Heart right ventricle (tissue), 16 donors: ENCODE measurements around the gene DNAJC12. TPM values are rescaled to one million over a fixed set of nuclear protein-coding genes. Genes with fewer than 3 reads are reported as not detected.
A peak's percentile ranks its signal among the peaks of the same experiment; 100 is the strongest.
"Not testable (repeated sequence)": the region's sequence is repeated elsewhere in the genome, so short reads cannot be mapped to it uniquely, and the experiment has no call there.

ENCODE experiments used
- ATAC-seq, 8 donors: fragments of 200-7000 bp; cut with Tn5 transposase; one replicate each; pipeline ENCODE4 v1.9.1; 2020; ENCODE audit warnings: mild to moderate bottlenecking in 8 of 8, moderate library complexity in 8 of 8, moderate number of reproducible peaks in 1 of 8
- DNase-seq, 2 donors: peaks; one replicate each; pipeline ENCODE4 v3.0.0-alpha.2; 2020
- H3K27ac ChIP-seq, 10 donors: fragments of 200-600 bp; sonication (generic) in 2 of 10; one replicate each; pipeline versions ENCODE4 v1.5.0 to v1.8.0; 2020 to 2022; ENCODE audit warnings: mild to moderate bottlenecking in 3 of 10
- H3K27me3 ChIP-seq, 7 donors: fragments of 200-600 bp; one replicate each; pipeline ENCODE4 v1.8.0; 2021 to 2022; ENCODE audit warnings: mild to moderate bottlenecking in 2 of 7
- H3K36me3 ChIP-seq, 9 donors: fragments of 200-600 bp; sonication (generic) in 1 of 9; one replicate each; pipeline versions ENCODE4 v1.5.0 to v1.8.0; 2020 to 2022; ENCODE audit warnings: mild to moderate bottlenecking in 2 of 9
- H3K4me1 ChIP-seq, 9 donors: fragments of 200-600 bp; sonication (generic) in 1 of 9; one replicate each; pipeline versions ENCODE4 v1.5.0 to v1.8.0; 2020 to 2022; ENCODE audit warnings: mild to moderate bottlenecking in 4 of 9
- H3K4me3 ChIP-seq, 10 donors: fragments of 200-600 bp; sonication (generic) in 2 of 10; one replicate each; pipeline versions ENCODE4 v1.5.0 to v1.8.0; 2020 to 2022; ENCODE audit warnings: mild to moderate bottlenecking in 7 of 10, moderate library complexity in 2 of 10
- H3K9me3 ChIP-seq, 11 donors: fragments of 200-600 bp in 10 of 11; sonication (generic) in 2 of 11; one replicate each; pipeline versions ENCODE4 v1.5.0 to v1.8.0; 2013 to 2022; ENCODE audit warnings: mild to moderate bottlenecking in 2 of 11, control low read depth in 1 of 11, moderate library complexity in 1 of 11
- WGBS, 2 donors: extraction: QIAGEN DNeasy Blood & Tissue Kit; methylation state at CpG; one replicate each; pipeline ENCODE4 v1.1.7; 2013; ENCODE audit warnings: inconsistent platforms in 1 of 2; 5-methylcytosine and 5-hydroxymethylcytosine counted together
- intact Hi-C, 10 donors: fragments of 100-400 bp; cut with DNase I; formaldehyde crosslinking; loops; one replicate each; pipeline versions ENCODE4 v1.11.1 to v1.14.2; 2022
- polyA plus RNA-seq, 2 donors: library from polyadenylated mRNA; stranded (reverse); fragments of 200-250 nt; gene quantifications; one replicate each; pipeline ENCODE4 v1.2.3, GENCODE V29; 2013
- total RNA-seq, 10 donors: library from RNA; stranded (reverse); fragmentation: NEBNext Ultra II Directional in 3 of 10; extraction: Animal tissue kit (Norgen Biotek cat#: 25700) in 3 of 10; gene quantifications; one replicate each; pipeline versions ENCODE4 v1.2.1 to v1.2.4, GENCODE V29; 2021 to 2023
- TF ChIP-seq, protein P1 (sequence below), 9 donors: fragments of 200-600 bp; sonication (generic) in 2 of 9; IDR thresholded peaks; one replicate each; pipeline versions ENCODE4 v1.5.0 to v1.8.0; 2021 to 2022; ENCODE audit warnings: antibody characterized with exemption in 9 of 9, mild to moderate bottlenecking in 5 of 9, moderate library complexity in 1 of 9
- donor health status: Arrhythmogenic right ventricular cardiomyopathy.
- donor health status: ischemic (EF 13 %, LVEDD 7.1; RV severe dilation, severe dysfunction).
- donor health status: healthy with polysubstance abuse.
- donor health status: DM: no; HTN: yes; CAD: no.
- donor health status: DM: no; HTN: no; CAD: no.
- donor health status: ischemic (EF 25% LVEDD 6.9; RV normal size, moderate dysfunction).
- donor health status: ischemic (EF 25% LVEDD 5.7; RV mildly dilated, moderate dysfunction).
- donor health status: healthy.
- donor health status: DM: yes; HTN: yes; CAD: no.
- donor health status: Ischemic cardiomyopathy.
- donor health status: ischemic (EF 35%, LVEDD 5.7; RV mildly dilated, moderate dysfunction).
- donor health status: nonischemic (EF 11% LVEDD 7.7; RV severe dilation, severe dysfunction).
- donor health status: DM: yes; HTN: yes; CAD: no.
- donor health status: PGD.
- donor health status: ischemic (EF 29% LVEDD 5.4; RV normal size, mild dysfunction).
- donor health status: nonischemic (EF 23%, LVEDD 6.1; RV moderate dilation, normal function).

The DNAJC12 gene
- total and polyA plus RNA-seq, 12 donors, result 1.4 to 12.2 (median 4.8) TPM

DNA sequence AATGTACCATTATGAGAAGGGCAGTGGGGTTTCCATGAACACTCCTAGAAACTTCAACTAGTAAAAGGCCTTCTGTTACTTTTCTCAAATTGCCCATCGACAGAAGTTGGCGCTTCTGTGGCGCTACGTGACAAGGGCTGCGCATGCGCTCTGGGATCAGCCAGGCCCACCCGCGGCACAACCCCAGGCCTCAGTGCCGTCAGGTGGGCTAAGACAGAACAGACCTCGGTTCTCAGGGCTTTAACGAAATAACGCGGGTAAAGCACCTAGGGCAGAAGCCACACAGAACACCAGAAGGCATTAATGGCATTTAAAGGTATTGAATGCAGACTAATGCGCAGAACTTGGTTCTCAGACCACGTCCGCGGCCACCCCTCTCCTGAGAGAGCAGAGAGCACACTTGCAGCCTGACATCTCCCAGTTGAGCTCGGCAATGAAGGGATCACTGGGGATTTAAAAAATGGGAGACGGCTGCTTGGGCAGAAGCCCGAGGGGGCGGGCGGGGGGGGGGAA, 74.4 kb downstream of the DNAJC12 start:
- Histone ChIP-seq H3K9me3 (no peaks in the 10 kb centered on the region), H3K36me3 (no peaks in the 10 kb centered on the region), H3K4me3 (peak overlapping the region; percentile 55 to 95 (median 68)), H3K4me1 (peaks cover 0 to 15% (median 0%) of the 10 kb centered on the region in 9 donors), H3K27me3 (no peaks in the 10 kb centered on the region), H3K27ac (peak overlapping the region; percentile 77 to 98 (median 92))
- TF ChIP-seq, protein P1, sequence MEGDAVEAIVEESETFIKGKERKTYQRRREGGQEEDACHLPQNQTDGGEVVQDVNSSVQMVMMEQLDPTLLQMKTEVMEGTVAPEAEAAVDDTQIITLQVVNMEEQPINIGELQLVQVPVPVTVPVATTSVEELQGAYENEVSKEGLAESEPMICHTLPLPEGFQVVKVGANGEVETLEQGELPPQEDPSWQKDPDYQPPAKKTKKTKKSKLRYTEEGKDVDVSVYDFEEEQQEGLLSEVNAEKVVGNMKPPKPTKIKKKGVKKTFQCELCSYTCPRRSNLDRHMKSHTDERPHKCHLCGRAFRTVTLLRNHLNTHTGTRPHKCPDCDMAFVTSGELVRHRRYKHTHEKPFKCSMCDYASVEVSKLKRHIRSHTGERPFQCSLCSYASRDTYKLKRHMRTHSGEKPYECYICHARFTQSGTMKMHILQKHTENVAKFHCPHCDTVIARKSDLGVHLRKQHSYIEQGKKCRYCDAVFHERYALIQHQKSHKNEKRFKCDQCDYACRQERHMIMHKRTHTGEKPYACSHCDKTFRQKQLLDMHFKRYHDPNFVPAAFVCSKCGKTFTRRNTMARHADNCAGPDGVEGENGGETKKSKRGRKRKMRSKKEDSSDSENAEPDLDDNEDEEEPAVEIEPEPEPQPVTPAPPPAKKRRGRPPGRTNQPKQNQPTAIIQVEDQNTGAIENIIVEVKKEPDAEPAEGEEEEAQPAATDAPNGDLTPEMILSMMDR (IDR thresholded peaks at IDR 0.05), result no peak
- intact Hi-C loops, result loop anchor here in 2 of 10 donors (1.0 to 10.0 kb wide), 3 partner anchors 65 to 99 kb away; partner anchors contain the start of gene CTNNA3 (in 1 of the 2)
- WGBS, 2 donors, result 0 to 1% methylated on average over 22 of the region's 22 CpGs
- DNase-seq, result peak; percentile 75 to 85
- ATAC-seq, result peak; percentile 71 to 85 (median 80)

DNA sequence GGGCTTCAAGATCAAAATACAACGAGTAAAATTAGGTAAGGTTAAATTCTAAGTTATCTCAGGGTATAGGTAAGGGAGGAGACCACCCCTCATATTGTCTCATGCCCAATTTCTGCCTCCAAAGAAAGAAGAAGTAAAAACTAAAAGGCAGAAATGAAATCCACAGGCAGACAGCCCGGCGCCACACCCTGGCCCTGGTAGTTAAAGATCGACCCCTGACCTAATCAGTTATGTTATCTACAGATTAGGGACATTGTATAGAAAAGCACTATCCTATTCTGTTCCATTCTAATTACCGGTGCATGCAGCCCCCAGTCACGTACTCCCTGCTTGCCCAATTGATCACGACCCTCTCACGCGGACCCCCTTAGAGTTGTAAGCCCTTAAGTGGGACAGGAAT, 75.4 kb downstream of the DNAJC12 start:
- H3K36me3 ChIP-seq, ATAC-seq, H3K9me3 ChIP-seq, H3K4me3 ChIP-seq, DNase-seq, H3K27me3 ChIP-seq, H3K27ac ChIP-seq: not testable (repeated sequence)
- WGBS, 2 donors, result 82 to 87% methylated on average over 9 of the region's 9 CpGs
- peaks cover 0 to 15% (median 0%) of the 10 kb centered on the region in 9 donors for H3K4me1 ChIP-seq
- intact Hi-C loops, result loop anchor here in 2 of 10 donors (5.0 to 10.0 kb wide), 2 partner anchors 65 to 98 kb away; partner anchors contain the start of gene CTNNA3 (in 1 of the 2)

DNA sequence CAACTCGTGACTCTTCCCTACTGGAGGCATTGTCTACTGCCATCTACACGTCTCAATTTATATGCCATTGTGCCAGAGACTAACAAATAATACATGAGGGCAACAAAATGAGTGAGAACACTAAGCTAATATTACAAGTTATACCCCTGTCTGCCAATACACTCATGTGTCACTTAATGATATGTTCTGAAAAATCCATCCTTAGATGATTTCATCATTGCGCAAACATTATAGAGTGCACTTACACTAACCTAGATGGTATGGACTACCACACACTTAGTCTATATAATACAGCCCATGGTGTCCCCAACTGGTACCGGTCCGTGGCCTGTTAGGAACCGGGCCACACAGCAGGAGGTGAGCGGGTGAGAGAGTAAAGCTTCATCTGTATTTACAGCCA, 77.7 kb downstream of the DNAJC12 start:
- DNase-seq, result no peak
- Histone ChIP-seq H3K27me3 (no peaks in the 10 kb centered on the region), H3K4me3 (no peak overlapping the region), H3K27ac (no peak overlapping the region), H3K4me1 (peaks cover 0 to 15% (median 0%) of the 10 kb centered on the region in 9 donors), H3K36me3 (no peaks in the 10 kb centered on the region), H3K9me3 (no peaks in the 10 kb centered on the region)
- TF ChIP-seq, protein P1 (IDR thresholded peaks at IDR 0.05), result no peak
- ATAC-seq, result no peak
- intact Hi-C loops, result loop anchor here in 2 of 10 donors (5.0 to 10.0 kb wide), 2 partner anchors 63 to 95 kb away; partner anchors contain the start of gene CTNNA3 (in 1 of the 2)
- WGBS, 2 donors, result 93% methylated on average over 7 of the region's 7 CpGs

Other genes with a start within 250 kb of the DNAJC12 start
- gene CTNNA3, start 142.0 kb downstream of the DNAJC12 start, total RNA-seq, result 100 to 1,000 TPM; 101 to 213 (median 189) TPM
- 1 to 10 TPM; 2.0 to 4.0 TPM for gene CTNNA3, start 142.0 kb downstream of the DNAJC12 start, polyA plus RNA-seq
- 10 to 100 TPM in 9 of 10 donors, 1 to 10 TPM in 1; 9.9 to 18.0 (median 14.0) TPM for gene SIRT1, start 46.5 kb upstream of the DNAJC12 start, total RNA-seq
- gene SIRT1, start 46.5 kb upstream of the DNAJC12 start, polyA plus RNA-seq, result 1 to 10 TPM; 4.9 to 8.9 TPM
- 10 to 100 TPM; 23.3 to 42.1 (median 32.3) TPM for gene HERC4, start 237.1 kb upstream of the DNAJC12 start, total RNA-seq
- 10 to 100 TPM in 1 of 2 donors, 1 to 10 TPM in 1; 10.0 to 18.5 TPM for gene HERC4, start 237.1 kb upstream of the DNAJC12 start, polyA plus RNA-seq